H1 (cell line): ENCODE results near the gene LAIR1. TPM values are rescaled to one million over a fixed set of nuclear protein-coding genes. Genes with fewer than 3 reads are reported as not detected.
"Not testable (repeated sequence)": the region's sequence is repeated elsewhere in the genome, so short reads cannot be mapped to it uniquely, and the experiment has no call there.

ENCODE experiments used
- CTCF ChIA-PET: fragments of 300-600 bp; sonication (Branson Sonifier 250); formaldehyde crosslinking; loops from one replicate; lab custom pipeline; 2021; ENCODE audit not compliant: partially characterized antibody; lab: Charles Lee
- POLR2A ChIA-PET: fragments of 300-600 bp; sonication (Branson Sonifier 250); formaldehyde crosslinking; loops from one replicate; lab custom pipeline; 2021; ENCODE audit warnings: inconsistent platforms; ENCODE audit not compliant: partially characterized antibody; lab: Charles Lee
- DNase-seq, 2 experiments: peaks; one replicate each; pipeline versions ENCODE4 v3.0.0 to v3.0.0-alpha.2; 2010 to 2022; ENCODE audit warnings: low spot score in 2 of 2, low read depth in 1 of 2, mixed read lengths in 1 of 2
- FAIRE-seq: peaks from 2 replicates; lab custom pipeline; 2011; peaks lifted over from hg19 to GRCh38; lab: Jason Lieb, UNC
- H2AFZ ChIP-seq: 2 replicates; pipeline ENCODE4 v1.8.1; 2012; ENCODE audit warnings: low read length, inconsistent platforms
- H2AK5ac ChIP-seq: 2 replicates; pipeline ENCODE4 v1.6.1; 2013; ENCODE audit warnings: low read depth, low read length
- H2BK120ac ChIP-seq: replicated peaks from 2 replicates; pipeline ENCODE3; 2013; ENCODE audit warnings: low read depth, low read length, inconsistent platforms
- H2BK12ac ChIP-seq: 2 replicates; pipeline ENCODE4 v1.6.1; 2013; ENCODE audit warnings: low read depth, low read length
- H2BK15ac ChIP-seq: 2 replicates; pipeline ENCODE4 v1.6.1; 2013; ENCODE audit warnings: low read length
- H2BK20ac ChIP-seq: 2 replicates; pipeline ENCODE4 v1.6.1; 2013; ENCODE audit warnings: low read length
- H2BK5ac ChIP-seq: 2 replicates; pipeline ENCODE4 v1.6.1; 2013; ENCODE audit warnings: low read depth, low read length
- H3K14ac ChIP-seq: 2 replicates; pipeline ENCODE4 v1.6.1; 2013; ENCODE audit warnings: inconsistent platforms; ENCODE audit not compliant: insufficient read length
- H3K18ac ChIP-seq: 2 replicates; pipeline ENCODE4 v1.6.1; 2013; ENCODE audit warnings: low read length; ENCODE audit errors: extremely low read depth
- H3K23ac ChIP-seq: 2 replicates; pipeline ENCODE4 v1.6.1; 2013; ENCODE audit warnings: inconsistent platforms; ENCODE audit not compliant: insufficient read length
- H3K23me2 ChIP-seq: 2 replicates; pipeline ENCODE4 v1.6.1; 2013; ENCODE audit warnings: low read depth, low read length
- H3K27ac ChIP-seq: 2 replicates; pipeline ENCODE4 v1.6.1; 2011; ENCODE audit warnings: low read depth, low read length, inconsistent platforms
- H3K27me3 ChIP-seq, 4 experiments: replicated peaks in 1 of 4; 1 replicate in 1 of 4; 2 replicates in 3 of 4; pipeline versions ENCODE4 v1.6.1 to v1.8.1; 2011 to 2013; ENCODE audit warnings: low read length in 3 of 4, mild to moderate bottlenecking in 3 of 4, inconsistent platforms in 2 of 4, mixed read lengths in 2 of 4, moderate library complexity in 1 of 4; ENCODE audit not compliant: control insufficient read depth in 3 of 4, insufficient read depth in 3 of 4; ENCODE audit errors: extremely low read depth in 1 of 4
- H3K36me3 ChIP-seq, 4 experiments: 2 replicates each; pipeline versions ENCODE4 v1.6.1 to v1.8.1; 2011 to 2013; ENCODE audit warnings: mild to moderate bottlenecking in 4 of 4, low read length in 3 of 4, moderate library complexity in 2 of 4, control low read depth in 1 of 4, inconsistent platforms in 1 of 4; ENCODE audit not compliant: insufficient read depth in 4 of 4, control insufficient read depth in 2 of 4
- H3K4ac ChIP-seq: replicated peaks from 2 replicates; pipeline ENCODE3; 2013; ENCODE audit warnings: low read length, low read depth, mixed read lengths, inconsistent platforms; ENCODE audit not compliant: insufficient read length
- H3K4me1 ChIP-seq, 4 experiments: replicated peaks in 1 of 4; 1 replicate in 1 of 4; 2 replicates in 3 of 4; pipeline versions ENCODE4 v1.6.1 to v1.8.1; 2011 to 2013; ENCODE audit warnings: low read length in 3 of 4, inconsistent platforms in 2 of 4, mixed read lengths in 1 of 4; ENCODE audit not compliant: insufficient read depth in 4 of 4, control insufficient read depth in 3 of 4
- H3K4me2 ChIP-seq, 2 experiments: 2 replicates each; pipeline versions ENCODE4 v1.6.1 to v1.8.1; 2011 to 2013; ENCODE audit warnings: low read depth in 2 of 2, low read length in 2 of 2, control low read depth in 1 of 2, inconsistent platforms in 1 of 2, mild to moderate bottlenecking in 1 of 2; ENCODE audit not compliant: insufficient read depth in 1 of 2
- H3K4me3 ChIP-seq, 4 experiments: fragments of 200-600, 300-600 bp in 1 of 4; sonication (generic), shearing (Covaris generic), sonication (Bioruptor Twin) in 1 of 4; 2 replicates each; pipeline versions ENCODE4 v1.5.1 to v1.8.1; 2011 to 2016; ENCODE audit warnings: low read length in 4 of 4, low read depth in 3 of 4, control low read depth in 2 of 4, inconsistent platforms in 2 of 4, mild to moderate bottlenecking in 2 of 4, mixed read lengths in 1 of 4, moderate library complexity in 1 of 4; ENCODE audit not compliant: insufficient read depth in 2 of 4; ENCODE audit errors: extremely low read depth in 1 of 4
- H3K56ac ChIP-seq: replicated peaks from 2 replicates; pipeline ENCODE3; 2013; ENCODE audit warnings: low read depth, mild to moderate bottlenecking, mixed read lengths, low read length, inconsistent platforms; ENCODE audit not compliant: insufficient read length
- H3K79me1 ChIP-seq: 2 replicates; pipeline ENCODE4 v1.6.1; 2013; ENCODE audit warnings: low read depth, low read length, control low read depth
- H3K79me2 ChIP-seq, 2 experiments: 2 replicates each; pipeline versions ENCODE4 v1.6.1 to v1.8.1; 2012 to 2013; ENCODE audit warnings: low read length in 2 of 2, mild to moderate bottlenecking in 2 of 2, inconsistent platforms in 1 of 2; ENCODE audit not compliant: insufficient read depth in 2 of 2, control insufficient read depth in 1 of 2
- H3K9ac ChIP-seq, 4 experiments: replicated peaks in 1 of 4; 1 replicate in 1 of 4; 2 replicates in 3 of 4; pipeline versions ENCODE4 v1.6.1 to v1.8.1; 2011 to 2013; ENCODE audit warnings: low read depth in 3 of 4, low read length in 3 of 4, control low read depth in 2 of 4, mild to moderate bottlenecking in 2 of 4, moderate library complexity in 2 of 4, inconsistent platforms in 1 of 4; ENCODE audit errors: extremely low read depth in 1 of 4
- H3K9me3 ChIP-seq, 2 experiments: 2 replicates each; pipeline versions ENCODE4 v1.6.1 to v1.8.1; 2012 to 2013; ENCODE audit warnings: mild to moderate bottlenecking in 2 of 2, moderate library complexity in 2 of 2, control low read depth in 1 of 2, inconsistent platforms in 1 of 2, low read depth in 1 of 2, low read length in 1 of 2, mixed read lengths in 1 of 2; ENCODE audit not compliant: insufficient read depth in 2 of 2
- H4K20me1 ChIP-seq, 2 experiments: replicated peaks in 1 of 2; 2 replicates each; pipeline versions ENCODE3 to v1.8.1; 2011 to 2013; ENCODE audit warnings: inconsistent platforms in 2 of 2, low read length in 2 of 2, mild to moderate bottlenecking in 1 of 2; ENCODE audit not compliant: insufficient read depth in 2 of 2, control insufficient read depth in 1 of 2
- H4K5ac ChIP-seq: 2 replicates; pipeline ENCODE4 v1.6.1; 2013; ENCODE audit warnings: low read length, low read depth, mixed read lengths, inconsistent platforms; ENCODE audit not compliant: insufficient read length
- H4K8ac ChIP-seq: 2 replicates; pipeline ENCODE4 v1.8.0; 2013; ENCODE audit warnings: mild to moderate bottlenecking, moderate library complexity, low read length, inconsistent platforms; ENCODE audit not compliant: insufficient read depth; ENCODE audit errors: extremely low read depth
- H4K91ac ChIP-seq: replicated peaks from 2 replicates; pipeline ENCODE3; 2013; ENCODE audit warnings: low read length, mixed read lengths, inconsistent platforms; ENCODE audit not compliant: insufficient read length
- WGBS, 2 experiments: shearing (Covaris generic) in 1 of 2; methylation state at CpG; one replicate each; pipeline versions ENCODE4 v1.1.6 to v1.1.7; 2013 to 2015; ENCODE audit warnings: low lambda C conversion rate in 2 of 2, mixed read lengths in 2 of 2, inconsistent platforms in 1 of 2, low coverage in 1 of 2, missing lambda C conversion rate in 1 of 2; ENCODE audit not compliant: insufficient replicate concordance in 2 of 2, insufficient coverage in 1 of 2, insufficient read length in 1 of 2; ENCODE audit errors: extremely low coverage in 1 of 2, missing lambda C conversion rate in 1 of 2; 5-methylcytosine and 5-hydroxymethylcytosine counted together
- polyA plus RNA-seq, 7 experiments: library from polyadenylated mRNA; depleted of rRNA in 3 of 7; stranded (reverse) in 5 of 7; unstranded in 2 of 7; fragments of >200 nt in 5 of 7; fragments of 200-250 nt in 2 of 7; gene quantifications; 1 replicate in 5 of 7; 2 replicates in 1 of 7; 4 replicates in 1 of 7; pipeline versions ENCODE4 v1.2.1 to v1.2.3, GENCODE V29; 2011 to 2013; ENCODE audit warnings: missing spikeins in 2 of 7, mixed read lengths in 2 of 7
- total RNA-seq: library from RNA; stranded (reverse); fragmentation: NEBNext Ultra II Directional; extraction: Animal tissue kit (Norgen Biotek cat#: 25700); gene quantifications from 2 replicates; pipeline ENCODE4 v1.2.1, GENCODE V29; 2021

LAIR1 gene
- total and polyA plus RNA-seq, 2 of the 8 experiments (the other 6 are each of a cell fraction or from before 2014, with no cell fraction given) = 0.18 TPM; not detected in 1

DNA sequence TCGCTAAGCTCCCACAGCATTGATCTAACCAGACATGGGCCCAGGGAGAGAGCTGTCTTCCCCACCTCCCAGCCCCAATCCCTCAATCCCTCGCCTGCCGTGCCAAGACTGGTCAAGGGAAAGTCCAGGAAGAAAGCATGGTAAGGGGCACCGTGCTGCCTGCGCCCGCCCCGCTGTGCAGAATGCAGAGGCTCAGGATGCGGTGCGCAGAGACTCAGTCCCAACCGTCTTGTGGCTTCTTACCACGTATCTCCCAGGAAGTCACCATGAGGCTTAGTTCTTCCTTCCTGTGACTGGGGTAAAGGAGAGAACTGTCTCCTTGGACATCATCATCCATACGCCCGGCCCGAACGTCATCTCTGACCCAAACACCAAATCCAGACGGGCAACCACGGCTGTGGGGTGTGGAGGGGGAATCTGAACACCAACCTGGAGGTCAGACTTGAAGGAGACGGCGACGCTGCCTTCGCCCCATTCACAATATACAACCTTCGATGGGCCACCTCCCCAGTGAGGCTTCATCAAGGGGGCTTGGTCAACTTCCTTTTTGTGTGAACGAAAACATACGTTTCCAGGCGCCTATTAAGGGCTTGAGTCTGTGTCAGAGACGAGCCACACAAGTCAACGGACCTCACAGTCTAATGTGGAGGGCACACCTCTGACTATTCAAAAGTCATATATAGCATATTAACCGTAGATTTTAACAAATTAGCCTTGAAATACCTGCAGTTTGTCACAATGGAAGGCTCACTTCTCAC is 10.6 kb upstream of the LAIR1 start:
- H4K20me1 ChIP-seq, H3K14ac ChIP-seq, H3K4me3 ChIP-seq, H4K91ac ChIP-seq, POLR2A ChIA-PET, H3K4me2 ChIP-seq, H2BK5ac ChIP-seq, H3K79me2 ChIP-seq, H4K5ac ChIP-seq, H3K9me3 ChIP-seq, H3K36me3 ChIP-seq, DNase-seq, H3K79me1 ChIP-seq, H2AK5ac ChIP-seq, H2BK20ac ChIP-seq, H3K27me3 ChIP-seq, H3K23ac ChIP-seq, H2BK120ac ChIP-seq, H2AFZ ChIP-seq, H3K4me1 ChIP-seq, H3K27ac ChIP-seq, H2BK12ac ChIP-seq, H3K9ac ChIP-seq, H3K4ac ChIP-seq, H4K8ac ChIP-seq, FAIRE-seq, H3K56ac ChIP-seq, H3K18ac ChIP-seq, H3K23me2 ChIP-seq: not testable (repeated sequence)
- WGBS, 2 experiments = 98% methylated on average over 25 of the region's 28 CpGs; no CpG with 5 or more reads in 1 of the 2 experiments
- 0 out of 2 replicates have a peak overlapping the region, but pooled peaks have one; percentile 46 for H2BK15ac ChIP-seq
- CTCF ChIA-PET = interaction anchor here (0.9 to 1.7 kb wide), 2 partner anchors 21 to 65 kb away, joined by 3 to 7 read pairs; no protein-coding TSS in a partner anchor
